GM21786 (cell line): Measurements from ENCODE around the gene UBE2L5.

Experiments used
- ATAC-seq: cut with Tn5 transposase; IDR thresholded peaks from one replicate; pipeline ENCODE4 v1.9.1; 2021; ENCODE audit not compliant: unreplicated experiment

UBE2L5 gene

DNA sequence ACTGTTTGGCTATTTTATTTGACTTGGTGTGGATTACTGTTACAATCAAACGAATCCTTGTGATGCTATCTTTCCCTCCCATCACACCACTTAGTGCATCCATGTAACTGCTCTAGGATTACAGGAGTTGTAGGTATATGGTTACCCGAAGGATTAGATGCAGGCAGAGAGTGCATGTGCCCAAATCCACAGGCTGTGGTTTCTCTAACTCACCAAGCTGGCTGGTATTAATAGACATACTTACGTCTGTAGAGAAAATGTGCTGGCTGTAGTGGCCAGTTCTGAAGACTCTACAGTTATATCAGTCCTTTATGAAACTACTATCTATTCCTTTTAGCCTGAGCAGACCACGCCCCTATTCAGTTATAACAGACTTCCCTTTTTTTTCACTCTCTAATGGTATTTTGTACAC lies 44.6 kb downstream of the UBE2L5 start:
- ATAC-seq = no peak

DNA sequence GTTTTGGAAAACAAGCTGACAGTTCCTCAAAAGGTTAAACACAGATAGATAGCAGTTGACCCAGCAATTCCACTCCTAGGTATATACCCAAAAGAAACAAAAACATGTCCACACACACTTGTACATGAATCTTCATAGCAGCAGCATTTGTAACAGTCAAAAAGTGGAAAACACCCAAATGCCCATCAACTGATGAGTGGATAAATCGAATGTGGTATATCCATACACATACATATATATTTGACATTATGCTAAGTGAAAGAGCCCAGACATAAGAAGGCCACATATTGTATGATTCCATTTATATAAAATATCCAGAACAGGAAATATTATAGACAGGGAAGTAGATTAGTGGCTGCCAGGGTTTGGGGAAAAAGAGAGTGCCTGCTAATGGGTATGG lies 51.4 kb downstream of the UBE2L5 start:
- ATAC-seq = no peak

DNA sequence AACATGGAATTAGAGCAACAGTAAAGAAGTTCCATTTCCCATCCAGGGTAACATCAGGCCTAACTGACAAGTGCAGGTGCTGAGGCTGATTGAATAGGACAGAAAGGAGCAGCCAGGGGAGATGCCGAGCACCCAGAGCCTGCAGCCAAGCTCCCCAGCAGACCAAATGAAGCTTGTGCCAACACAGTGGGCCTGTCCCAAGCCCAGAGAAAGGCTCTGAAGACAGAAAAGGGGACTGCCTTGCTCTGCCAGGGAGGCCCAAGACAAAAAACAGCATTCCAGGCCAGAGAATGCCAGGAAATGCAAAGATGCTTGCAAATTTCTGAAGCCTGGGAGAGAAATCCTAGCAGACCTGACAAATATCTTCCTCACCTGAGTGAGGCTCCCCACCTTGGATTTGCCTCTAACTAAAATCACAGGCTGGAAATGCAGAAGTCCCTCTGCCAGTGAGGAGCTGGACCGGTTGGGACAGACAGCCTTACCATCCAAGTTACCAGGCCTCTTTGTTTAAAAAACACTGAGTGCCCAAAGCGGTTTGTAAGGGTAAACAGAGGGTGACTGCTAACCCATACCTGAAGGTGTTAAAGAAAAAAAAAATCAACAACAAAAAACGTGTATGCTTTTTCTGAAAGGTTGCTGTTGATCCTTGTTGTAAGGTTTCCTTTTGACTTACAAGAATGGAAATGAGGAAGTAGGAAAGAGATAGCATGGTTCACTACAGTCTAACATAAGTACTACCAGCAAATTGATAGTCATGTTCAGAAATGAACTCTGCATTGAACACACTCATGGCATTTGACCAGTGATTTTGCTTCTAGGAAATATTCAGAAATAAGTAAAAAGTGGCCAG lies 55.3 kb downstream of the UBE2L5 start:
- peak; percentile 93 for ATAC-seq
